Progenitor cell of endocrine pancreas (in vitro differentiated cells): Measurements from ENCODE around the gene ADSS1. TPM values are rescaled to one million over a fixed set of nuclear protein-coding genes. Genes with fewer than 3 reads are reported as not detected.

Experiments
- DNase-seq: peaks from one replicate; pipeline ENCODE4 v3.0.0; 2021; ENCODE audit warnings: low spot score; ENCODE audit not compliant: unreplicated experiment
- H3K27ac Mint-ChIP-seq: 2 replicates; pipeline ENCODE4 v1.8.0; 2021; ENCODE audit warnings: mild to moderate bottlenecking, moderate library complexity, mixed read lengths
- H3K27me3 Mint-ChIP-seq: 2 replicates; pipeline ENCODE4 v1.8.0; 2021; ENCODE audit warnings: mixed read lengths
- H3K36me3 Mint-ChIP-seq: 2 replicates; pipeline ENCODE4 v1.8.0; 2022; ENCODE audit warnings: mixed read lengths; ENCODE audit not compliant: insufficient read depth
- H3K4me1 Mint-ChIP-seq: 2 replicates; pipeline ENCODE4 v1.8.0; 2021; ENCODE audit warnings: low read depth, mixed read lengths
- H3K4me3 Mint-ChIP-seq: 2 replicates; pipeline ENCODE4 v1.8.0; 2021; ENCODE audit warnings: low read depth, mild to moderate bottlenecking, moderate library complexity, mixed read lengths
- H3K9me3 Mint-ChIP-seq: 2 replicates; pipeline ENCODE4 v1.8.0; 2021; ENCODE audit warnings: low read depth, mixed read lengths
- total RNA-seq: library from RNA; stranded (reverse); gene quantifications from 2 replicates; pipeline ENCODE4 v1.2.1, GENCODE V29; 2021
- TF ChIP-seq, protein P1 (sequence below): fragments of 200-600 bp; sonication (generic); IDR thresholded peaks from one replicate; pipeline ENCODE4 v1.5.0; 2021; ENCODE audit warnings: antibody characterized with exemption, mild to moderate bottlenecking; ENCODE audit not compliant: unreplicated experiment

Gene ADSS1
- total RNA-seq, 1 donor from 2014 or later = 8.9 TPM

DNA sequence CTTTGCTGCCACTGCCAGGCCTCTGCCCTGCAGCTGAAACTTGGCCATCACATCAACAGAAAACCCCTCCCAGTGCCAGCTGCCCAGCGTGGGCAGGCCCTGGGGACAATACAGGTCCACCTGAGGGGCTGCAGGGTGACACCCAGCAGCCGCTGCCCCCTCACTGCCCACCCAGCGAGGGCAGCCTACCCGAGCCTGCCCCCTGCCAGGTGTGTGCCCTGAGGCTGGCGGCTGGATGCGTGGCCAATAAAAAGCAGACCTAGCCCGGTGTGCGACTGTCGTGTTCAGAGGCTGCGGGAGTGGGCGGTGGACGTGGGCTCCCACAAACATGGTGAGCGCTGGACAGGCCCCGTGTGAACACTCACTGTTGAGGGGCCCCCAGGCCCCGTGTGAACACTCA, 4.7 kb upstream of the ADSS1 start:
- H3K27me3 Mint-ChIP-seq = no peaks in the 10 kb centered on the region
- DNase-seq = no peak
- no peak overlapping the region for H3K27ac Mint-ChIP-seq
- H3K9me3 Mint-ChIP-seq = no peaks in the 10 kb centered on the region
- peaks cover 6% of the 10 kb centered on the region for H3K36me3 Mint-ChIP-seq
- TF ChIP-seq, protein P1, sequence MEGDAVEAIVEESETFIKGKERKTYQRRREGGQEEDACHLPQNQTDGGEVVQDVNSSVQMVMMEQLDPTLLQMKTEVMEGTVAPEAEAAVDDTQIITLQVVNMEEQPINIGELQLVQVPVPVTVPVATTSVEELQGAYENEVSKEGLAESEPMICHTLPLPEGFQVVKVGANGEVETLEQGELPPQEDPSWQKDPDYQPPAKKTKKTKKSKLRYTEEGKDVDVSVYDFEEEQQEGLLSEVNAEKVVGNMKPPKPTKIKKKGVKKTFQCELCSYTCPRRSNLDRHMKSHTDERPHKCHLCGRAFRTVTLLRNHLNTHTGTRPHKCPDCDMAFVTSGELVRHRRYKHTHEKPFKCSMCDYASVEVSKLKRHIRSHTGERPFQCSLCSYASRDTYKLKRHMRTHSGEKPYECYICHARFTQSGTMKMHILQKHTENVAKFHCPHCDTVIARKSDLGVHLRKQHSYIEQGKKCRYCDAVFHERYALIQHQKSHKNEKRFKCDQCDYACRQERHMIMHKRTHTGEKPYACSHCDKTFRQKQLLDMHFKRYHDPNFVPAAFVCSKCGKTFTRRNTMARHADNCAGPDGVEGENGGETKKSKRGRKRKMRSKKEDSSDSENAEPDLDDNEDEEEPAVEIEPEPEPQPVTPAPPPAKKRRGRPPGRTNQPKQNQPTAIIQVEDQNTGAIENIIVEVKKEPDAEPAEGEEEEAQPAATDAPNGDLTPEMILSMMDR = no peak
- H3K4me1 Mint-ChIP-seq = peaks cover 3% of the 10 kb centered on the region
- no peak overlapping the region for H3K4me3 Mint-ChIP-seq

DNA sequence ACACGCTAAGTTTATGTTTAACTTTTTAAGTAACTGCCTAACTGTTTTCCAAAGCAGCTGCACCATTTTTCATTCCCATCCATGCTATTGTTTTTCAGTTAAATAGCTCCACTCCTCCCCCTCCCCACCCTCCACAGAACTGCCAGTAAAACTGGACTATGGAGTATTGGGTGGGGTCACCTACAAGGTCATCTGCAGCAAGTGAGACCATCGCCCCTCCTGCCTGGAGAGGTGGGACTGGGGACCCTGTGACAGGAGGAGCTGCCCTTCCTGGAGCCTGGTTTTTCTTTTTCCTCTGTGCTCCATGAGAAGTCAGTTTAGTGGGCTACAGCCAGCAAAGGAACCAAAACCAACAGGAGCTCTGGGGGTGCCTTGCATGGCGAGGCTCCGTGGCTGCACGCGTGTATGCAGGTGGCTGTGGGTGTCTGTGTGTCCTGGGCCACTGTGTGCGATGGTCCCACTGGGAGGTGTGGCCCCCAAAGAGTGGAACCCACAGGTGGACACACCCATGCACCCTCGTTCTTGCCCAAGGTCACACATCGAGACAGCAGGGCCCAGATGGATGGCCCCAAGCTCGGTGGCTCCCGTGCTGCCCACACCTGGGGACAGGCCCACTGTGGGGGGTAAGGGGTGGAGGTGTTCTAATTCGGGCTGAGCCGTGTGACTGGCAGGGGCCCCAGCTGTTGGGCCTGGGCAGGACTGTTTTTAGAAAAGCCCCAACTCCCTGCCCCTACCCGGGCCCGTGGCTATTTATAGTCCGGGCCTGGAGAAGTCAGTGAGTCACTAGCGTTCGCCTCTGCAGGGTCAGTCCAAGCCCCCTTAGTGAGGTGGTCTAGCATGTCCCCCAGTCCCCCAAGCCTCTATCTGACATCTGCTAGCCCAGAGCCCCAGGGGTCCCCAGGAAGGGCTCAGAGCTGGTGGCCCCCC, 2.3 kb upstream of the ADSS1 start:
- Mint-ChIP-seq H3K27me3 (no peaks in the 10 kb centered on the region), H3K9me3 (no peaks in the 10 kb centered on the region), H3K27ac (no peak overlapping the region), H3K4me3 (no peak overlapping the region), H3K36me3 (peaks cover 4% of the 10 kb centered on the region), H3K4me1 (peaks cover 6% of the 10 kb centered on the region)
- DNase-seq = no peak
- TF ChIP-seq, protein P1 = no peak

DNA sequence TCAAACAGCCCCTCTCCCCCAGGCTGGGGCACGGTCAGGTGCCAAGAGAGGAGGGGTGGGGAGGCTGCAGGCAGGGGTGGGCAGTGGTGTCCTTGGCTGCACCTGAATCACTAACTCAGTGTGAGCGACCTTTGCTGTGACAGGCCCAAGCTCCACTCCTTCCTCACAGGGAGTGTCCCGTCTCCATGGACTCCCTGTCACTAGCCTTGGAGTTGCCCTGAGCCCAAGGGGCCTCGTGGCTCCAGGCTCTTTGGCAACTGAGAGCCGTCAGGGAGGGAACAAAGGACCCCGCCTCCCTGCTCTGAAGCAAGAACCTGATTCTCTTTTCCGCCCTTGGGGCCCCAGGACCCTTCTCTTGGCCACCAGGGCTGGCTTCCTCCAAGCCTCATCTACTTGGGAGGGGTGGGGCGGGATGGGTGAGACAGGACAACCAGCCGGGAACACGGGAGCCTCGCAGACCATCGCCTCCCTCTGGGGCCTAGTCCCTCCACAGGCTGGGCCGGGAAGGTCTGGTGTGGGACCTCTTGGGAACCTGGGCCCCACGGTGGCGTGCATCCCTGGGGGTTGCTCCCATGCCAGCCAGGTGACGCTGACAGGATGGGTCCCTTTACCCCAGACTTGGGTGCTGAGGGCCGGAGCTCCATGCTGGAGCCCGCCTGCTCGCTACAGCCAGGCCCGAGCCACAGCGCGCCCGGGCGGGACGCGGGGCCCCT, 935 bp upstream of the ADSS1 start:
- no peaks in the 10 kb centered on the region for H3K9me3 Mint-ChIP-seq
- no peak overlapping the region for H3K27ac Mint-ChIP-seq
- TF ChIP-seq, protein P1 = no peak
- no peak for DNase-seq
- no peak overlapping the region for H3K4me3 Mint-ChIP-seq
- H3K36me3 Mint-ChIP-seq = no peaks in the 10 kb centered on the region
- peaks cover 8% of the 10 kb centered on the region for H3K27me3 Mint-ChIP-seq
- H3K4me1 Mint-ChIP-seq = peaks cover 5% of the 10 kb centered on the region

DNA sequence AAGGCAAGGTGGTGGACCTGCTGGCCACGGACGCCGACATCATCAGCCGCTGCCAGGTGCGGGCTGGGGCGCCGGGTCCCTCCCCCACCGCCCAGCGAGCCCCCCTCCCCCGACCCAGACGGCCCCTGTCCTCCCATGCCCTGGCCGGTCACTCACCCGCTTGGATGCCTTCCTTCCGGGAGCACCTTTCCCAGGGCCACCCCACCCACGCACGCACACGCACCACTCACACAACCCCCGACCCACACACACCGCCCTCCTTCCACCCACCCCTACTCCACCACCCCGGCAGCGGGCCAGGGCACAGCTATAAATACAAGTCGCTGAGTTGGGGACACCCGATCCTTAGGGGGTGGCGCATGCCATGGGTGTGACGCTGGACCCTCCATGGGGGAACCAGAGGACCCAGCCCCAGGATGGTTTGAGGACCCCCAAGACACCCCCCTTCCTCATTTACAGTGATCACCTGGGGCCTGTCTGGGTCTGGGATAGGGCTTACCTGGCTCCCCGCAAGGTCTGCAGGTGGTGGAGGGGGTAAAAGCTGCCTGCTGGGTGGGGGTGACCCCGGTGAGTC, 465 bp downstream of the ADSS1 start:
- peak overlapping the region; percentile 52 for H3K4me3 Mint-ChIP-seq
- TF ChIP-seq, protein P1 = no peak
- H3K27me3 Mint-ChIP-seq = peaks cover 14% of the 10 kb centered on the region
- no peak overlapping the region for H3K27ac Mint-ChIP-seq
- peaks cover 5% of the 10 kb centered on the region for H3K4me1 Mint-ChIP-seq
- no peaks in the 10 kb centered on the region for H3K36me3 Mint-ChIP-seq
- no peak for DNase-seq
- no peaks in the 10 kb centered on the region for H3K9me3 Mint-ChIP-seq
